T-helper 1 cell treated with Interleukin-12 subunit alpha and Interleukin-12 subunit beta and Interleukin-4 antibody, amounts not matched to agents 30 ng/mL and 1 ng/mL, for 36 hours (primary cell): ENCODE results near the gene SMAD4. TPM values are rescaled to one million over a fixed set of nuclear protein-coding genes. Genes with fewer than 3 reads are reported as not detected.

Source experiments
- intact Hi-C: fragments of 100-400 bp; cut with micrococcal nuclease; formaldehyde crosslinking; loops from one replicate; pipeline ENCODE4 v1.15.1; 2024
- total RNA-seq: library from RNA; stranded (reverse); gene quantifications from 2 replicates; pipeline ENCODE4 v1.2.3, GENCODE V29; 2022

SMAD4 gene
- total RNA-seq, 1 donor from 2014 or later = 90.7 TPM

DNA sequence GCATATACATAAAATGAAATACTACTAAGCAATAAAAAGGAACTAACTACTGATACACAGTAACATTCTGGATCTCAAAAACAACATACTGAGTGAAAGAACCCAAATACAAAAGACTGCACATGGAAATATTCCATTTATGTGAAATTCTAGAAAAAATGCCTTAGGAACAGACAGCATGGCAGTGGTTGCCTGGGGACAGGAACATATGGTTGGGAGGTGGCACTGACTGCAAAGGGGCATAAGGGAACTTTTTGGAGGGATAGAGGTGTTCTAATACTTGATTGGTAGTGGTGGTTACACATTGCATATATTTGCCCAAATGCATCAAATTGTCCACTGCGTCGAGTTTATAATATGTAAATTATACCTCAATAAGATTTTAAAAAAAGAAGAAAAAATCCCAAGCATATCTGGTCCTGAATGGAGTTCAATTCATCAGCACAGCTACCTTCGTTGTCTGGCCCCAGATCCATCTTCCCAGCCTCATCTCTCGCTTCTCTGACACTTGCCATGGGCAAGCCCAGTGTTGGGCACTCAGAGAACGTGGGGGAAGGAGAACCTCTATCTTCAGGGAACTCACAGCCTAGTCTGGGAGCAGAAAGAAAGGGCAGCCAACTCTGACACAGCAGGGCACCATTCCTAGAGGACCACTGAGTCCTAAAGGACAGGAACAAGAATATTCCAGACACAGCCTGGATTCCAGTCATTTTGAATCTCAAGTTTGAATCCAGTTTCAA, 8.6 kb upstream of the SMAD4 start:
- intact Hi-C loops = no loop called here

DNA sequence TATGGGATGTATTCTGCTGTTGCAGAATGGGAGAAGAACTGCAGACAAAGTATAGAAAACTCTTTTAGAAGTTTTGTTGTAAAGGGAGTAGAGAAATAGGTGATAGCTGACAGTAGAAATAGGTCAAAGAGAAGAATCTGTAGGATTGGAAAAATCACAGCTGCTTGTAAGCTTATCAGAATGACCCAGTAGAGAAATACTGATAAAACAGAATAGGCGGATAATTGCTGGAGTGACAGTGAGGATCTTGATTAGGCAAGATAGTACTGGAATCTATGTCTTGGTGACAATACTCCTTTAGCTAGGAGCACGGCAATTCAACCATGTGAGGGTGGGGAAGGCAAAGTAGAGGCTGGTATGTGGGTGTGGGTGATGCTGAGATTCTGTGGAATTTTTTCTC, 4.5 kb upstream of the SMAD4 start:
- intact Hi-C loops = no loop called here

DNA sequence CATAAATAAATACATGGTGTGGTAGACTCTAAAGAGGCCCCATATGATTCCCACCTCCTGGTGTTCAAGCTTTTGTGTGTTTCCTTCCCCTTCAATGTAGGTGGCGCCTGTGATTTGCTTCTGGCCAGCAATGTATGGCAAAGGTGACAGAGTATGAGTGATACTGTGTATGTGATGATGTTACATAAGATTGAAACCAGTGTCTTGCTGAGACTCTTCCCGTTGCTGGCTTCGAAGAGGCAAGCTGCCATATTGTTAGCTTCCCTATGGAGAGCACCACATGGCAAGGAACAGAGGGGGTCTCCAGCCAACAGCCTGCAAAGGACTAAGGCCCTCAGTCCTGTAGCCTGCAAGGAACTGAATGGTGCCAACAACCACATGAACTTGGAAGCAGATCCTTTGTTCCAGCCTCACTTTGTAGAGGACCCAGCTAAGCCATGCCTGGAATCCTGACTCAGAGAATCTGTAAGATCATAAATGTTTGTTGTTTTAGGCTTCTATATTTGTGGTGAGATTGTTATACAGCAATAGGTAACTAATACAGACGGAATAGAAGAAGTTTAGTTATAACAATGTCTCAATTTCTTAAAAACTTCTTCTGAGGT, 1.7 kb upstream of the SMAD4 start:
- intact Hi-C loops = no loop called here

DNA sequence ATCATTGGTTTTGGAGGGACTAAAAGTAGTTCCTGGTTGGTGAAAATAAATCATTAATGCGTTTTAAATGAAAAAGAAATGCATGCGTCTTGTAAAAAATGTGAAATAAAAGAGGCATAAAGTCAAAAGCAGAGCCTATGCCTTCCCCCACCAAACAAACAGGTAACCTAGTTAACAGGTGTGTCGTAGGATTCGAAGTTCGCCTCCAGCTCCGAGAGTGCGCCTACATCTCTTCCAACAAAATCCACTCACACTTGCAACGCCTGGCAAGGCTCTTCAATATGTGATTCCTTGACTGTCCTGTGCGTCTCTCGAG, 677 bp upstream of the SMAD4 start:
- intact Hi-C loops = no loop called here

DNA sequence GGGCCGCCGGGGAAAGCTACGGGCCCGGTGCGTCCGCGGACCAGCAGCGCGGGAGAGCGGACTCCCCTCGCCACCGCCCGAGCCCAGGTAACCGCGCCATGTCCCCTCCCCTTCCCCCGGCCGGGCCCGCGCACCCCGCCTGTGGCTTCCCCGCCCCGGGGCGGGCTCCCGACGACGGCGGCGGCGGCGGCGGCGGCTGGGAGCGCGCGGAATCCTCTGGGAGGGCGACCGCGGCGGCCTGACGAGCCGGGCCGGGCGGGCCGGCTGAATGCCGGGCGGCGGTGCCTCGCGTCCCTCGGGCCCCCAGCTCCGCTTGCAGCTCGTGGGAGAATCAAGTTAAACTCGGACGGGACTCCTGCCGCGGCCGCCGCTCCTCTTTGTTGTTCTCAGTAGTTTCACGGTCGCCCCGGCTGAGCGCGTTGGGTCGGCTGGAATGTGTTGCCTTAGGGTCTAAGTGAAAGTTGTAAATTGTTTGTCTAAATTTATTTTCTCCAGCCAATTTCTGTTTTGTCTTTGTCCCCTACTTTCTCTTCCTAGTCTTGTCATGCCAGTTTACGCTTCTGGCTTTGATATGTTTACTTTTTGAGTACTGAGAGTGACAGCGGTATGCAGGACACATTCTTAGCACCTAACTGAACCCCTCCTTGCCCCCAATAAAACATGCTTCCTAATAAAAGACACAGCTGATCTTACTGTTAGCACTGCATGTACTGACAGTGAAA, 685 bp downstream of the SMAD4 start:
- intact Hi-C loops = loop anchor here (1.0 to 5.0 kb wide), 10 partner anchors 21 to 1540 kb away; partner anchors contain the start of genes ACAA2, CXXC1, ELAC1 and MEX3C

DNA sequence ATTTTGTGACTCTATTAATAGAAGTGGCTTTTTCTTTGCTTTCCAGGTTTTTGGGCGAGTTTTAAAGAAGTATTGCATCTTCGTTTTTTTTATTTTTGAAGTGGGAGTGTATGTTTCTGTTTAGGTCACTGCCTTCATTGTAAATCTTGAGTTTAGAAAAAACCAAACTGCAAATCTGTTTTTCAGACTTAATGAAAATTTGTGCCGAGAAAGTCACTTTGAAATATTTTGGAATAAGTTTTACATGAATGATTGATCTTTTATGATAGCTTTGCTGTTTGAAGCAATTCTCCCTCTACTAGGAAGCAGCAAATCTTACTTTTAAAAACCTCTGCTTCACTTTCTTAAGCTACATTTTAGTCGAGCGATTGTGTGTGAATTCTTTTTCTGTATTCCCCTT, 2.2 kb downstream of the SMAD4 start:
- intact Hi-C loops = loop anchor here (5.0 kb wide), 1 partner anchor 1220 kb away; the partner anchor contains the start of gene ACAA2

DNA sequence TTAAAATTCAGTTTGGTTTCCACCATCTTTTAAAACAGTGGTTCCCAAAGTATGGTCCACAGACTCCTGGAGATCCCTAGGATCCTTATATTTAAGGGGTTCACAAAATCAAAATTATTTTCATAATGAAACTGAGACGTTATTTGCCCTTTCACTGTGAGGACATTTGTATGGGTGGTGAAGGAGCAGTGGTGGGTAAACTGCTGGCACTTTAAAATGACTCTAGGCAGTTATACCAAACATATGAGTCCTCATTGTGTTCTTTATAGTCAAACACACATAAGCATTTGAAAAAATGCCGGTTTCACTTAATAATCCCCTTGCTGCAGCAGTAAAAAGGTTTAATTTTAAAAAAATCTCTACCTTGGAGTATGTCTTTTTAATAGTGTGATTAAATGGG, 7.2 kb downstream of the SMAD4 start:
- intact Hi-C loops = no loop called here

DNA sequence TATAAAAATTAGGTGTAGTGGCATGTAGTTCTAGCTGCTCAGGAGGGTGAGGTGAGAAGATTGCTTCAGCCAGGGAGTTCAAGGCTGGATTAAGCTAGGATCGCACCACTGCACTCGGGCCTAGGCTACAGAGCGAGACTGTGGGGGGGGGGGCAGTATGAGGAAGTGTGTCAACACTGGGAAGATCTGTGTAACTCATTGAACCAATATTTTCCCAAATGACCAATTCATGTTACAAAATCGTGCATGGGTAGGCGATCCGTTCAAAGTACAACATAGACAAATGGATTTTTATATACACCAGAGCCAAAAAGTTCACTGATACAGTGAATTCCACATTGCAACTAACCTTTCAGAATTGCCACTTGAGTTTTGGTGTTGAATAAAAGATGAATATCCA, 8.1 kb downstream of the SMAD4 start:
- intact Hi-C loops = no loop called here

DNA sequence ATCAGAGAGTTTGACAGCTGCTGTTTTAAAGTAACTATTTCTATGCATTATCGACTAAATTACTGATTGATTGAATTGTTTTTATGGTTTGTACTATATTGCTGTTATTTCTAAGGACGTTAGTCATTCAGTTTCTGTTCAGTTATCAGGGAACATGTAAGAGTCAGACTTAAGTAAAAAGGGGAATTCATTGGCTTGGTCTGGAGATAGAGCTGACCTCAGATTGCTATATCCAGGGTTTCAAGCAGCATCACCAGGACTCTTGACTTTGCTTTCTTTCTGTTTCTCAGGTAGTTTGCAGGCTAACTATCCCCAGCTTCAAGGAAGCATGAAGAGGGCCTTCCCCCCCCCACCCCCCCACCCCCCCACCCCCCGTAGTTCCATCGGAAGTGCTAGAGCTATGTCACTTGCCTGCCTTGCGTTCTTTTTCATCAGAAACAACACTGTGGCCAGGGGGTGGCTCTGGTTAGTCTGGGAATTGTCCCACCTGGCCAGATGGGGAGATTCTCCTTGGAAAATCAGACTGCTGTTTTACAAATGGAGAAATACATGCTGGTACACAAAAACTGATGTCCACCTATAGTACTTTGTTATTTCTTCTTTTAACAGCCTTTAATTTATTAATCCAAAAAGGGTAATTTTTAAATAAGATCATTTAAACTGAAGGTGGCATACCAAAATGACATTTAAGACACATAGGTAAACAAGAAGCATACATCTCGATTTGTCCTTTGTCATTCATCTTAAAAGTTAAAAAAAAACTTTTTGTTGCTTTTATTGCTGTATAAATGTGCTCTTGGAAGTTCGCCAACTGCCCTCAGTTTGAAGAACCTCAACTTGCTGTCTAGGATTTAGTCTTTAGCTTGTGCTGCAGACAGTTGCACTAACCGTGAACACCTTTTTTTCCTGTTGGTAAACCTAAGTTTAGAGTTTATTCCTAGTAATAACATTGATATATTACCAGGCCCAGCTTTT, 9.4 kb downstream of the SMAD4 start:
- intact Hi-C loops = no loop called here

DNA sequence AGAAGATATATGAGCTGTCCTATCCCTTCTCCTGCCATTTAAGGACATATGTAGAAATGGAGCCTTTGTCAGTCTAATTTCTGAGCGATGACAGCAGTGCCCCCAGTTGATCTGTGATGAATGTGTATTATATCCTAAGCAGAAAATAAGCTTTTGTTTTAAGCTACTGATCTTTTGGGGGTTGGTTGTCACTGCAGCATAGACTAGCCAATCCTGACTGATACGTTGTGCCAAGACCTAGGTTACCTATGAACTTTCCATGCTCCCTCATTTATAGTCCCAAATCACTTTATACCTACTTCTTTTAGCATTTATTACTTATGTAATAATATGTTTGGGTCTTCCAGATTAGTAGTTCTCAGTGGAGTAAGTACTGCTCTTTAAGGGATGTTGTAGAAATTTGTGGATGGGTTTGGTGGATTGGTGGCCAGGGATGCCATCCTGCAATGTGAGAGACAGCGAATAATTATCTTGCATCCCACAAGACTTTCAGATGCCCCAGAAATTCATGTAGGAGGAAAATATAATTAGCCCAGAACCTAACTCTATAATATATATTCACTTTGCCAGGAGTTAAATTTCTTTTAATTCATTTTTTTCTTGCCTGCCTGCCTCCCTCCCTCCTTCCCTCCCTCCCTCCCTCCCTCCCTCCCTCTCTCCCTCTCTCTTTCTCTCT, 11.8 kb downstream of the SMAD4 start:
- intact Hi-C loops = no loop called here

DNA sequence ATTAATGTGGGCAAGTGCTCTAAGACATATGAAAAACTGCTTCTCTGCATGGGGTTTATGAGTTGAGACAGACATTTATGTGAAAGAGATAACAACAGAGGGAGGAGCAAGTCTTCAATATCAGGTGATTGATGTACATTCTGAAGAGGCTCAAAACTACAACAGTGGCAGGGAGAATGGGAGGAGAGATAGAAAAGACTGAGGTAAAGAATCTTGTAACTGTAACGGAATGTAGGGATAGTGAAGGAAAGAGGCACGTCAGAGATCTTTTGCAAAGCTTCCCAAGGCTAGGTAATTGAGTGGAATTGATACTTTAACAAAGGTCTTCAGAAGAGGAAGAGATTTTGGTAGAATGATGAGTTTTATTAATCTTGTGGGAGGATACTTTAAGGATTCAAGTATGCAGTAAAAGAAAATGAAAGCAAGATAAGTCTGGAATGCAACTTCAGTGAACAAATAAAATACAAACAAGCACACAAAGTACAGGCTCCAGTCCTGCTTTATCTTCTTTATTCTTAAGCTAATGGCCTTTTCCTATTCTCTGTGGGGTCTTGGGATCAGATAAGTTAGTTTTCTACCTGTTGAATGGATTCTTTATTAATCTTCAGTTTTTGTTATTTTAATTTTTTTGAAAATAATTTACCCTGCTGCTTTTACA, 15.0 kb downstream of the SMAD4 start:
- intact Hi-C loops = no loop called here

DNA sequence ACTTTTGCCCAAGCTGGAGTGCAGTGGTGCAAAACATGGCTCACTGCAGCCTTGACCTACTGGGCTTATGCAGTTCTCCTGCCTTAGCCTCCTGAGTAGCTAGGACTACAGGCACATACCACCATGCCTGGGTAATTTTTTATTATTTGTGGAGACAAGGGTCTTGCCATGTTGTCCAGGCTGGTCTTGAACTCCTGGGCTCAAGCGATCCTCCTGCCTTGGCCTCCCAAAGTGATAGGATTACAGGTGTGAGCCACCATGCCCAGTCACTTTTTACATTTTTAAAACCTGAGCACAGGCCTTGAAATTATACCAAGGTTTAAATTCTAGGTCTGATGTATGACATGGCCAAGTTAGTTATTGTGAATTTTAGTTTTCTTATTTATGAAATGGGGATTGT, 18.2 kb downstream of the SMAD4 start:
- intact Hi-C loops = no loop called here

DNA sequence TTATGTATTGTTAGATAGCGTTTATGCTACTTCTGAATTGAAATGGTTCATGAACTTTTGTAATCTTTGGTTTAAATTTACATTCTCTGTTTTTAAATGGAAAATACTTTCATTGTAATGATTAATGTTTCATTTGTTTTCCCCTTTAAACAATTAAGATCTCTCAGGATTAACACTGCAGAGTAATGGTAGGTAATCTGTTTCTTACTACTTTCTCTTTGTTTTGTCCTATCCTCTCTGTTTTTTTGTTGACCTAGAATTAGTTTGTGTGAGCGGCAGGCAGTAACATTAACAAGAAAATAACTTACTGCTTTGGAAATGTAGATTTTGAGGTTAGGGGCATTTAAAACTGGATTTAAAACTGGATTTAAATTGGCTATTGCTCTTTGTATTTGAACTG, 19.1 kb downstream of the SMAD4 start:
- intact Hi-C loops = no loop called here

DNA sequence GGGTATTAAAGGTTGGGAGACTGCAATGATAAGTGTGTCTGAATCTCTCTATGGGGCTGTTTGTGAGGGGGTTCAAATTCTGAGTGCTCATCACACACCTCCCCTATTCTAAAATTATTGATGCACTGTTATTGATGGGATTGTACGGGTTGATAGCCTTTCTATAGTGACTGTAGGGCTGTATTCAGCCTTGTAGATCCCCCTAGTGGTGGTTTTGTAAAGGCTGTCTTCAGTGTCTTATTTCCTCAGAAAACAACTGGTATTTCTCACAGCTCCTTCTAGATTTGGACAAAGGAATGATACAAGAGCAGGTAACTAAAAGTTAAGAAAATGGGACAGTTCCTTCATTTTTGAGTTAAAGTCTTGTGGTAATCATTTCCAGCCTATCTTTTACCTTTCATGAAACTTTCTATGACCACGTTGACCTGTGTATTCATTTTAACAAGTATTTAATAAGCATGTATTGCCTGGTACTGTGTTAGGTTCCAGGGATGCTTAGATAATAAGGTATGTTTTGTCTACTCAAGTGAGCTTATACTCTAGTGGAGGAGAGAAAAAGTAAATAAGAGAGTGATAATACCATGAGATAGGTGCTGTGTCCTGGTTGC, 21.2 kb downstream of the SMAD4 start:
- intact Hi-C loops = loop anchor here (1.0 to 5.0 kb wide), 6 partner anchors 20 to 1559 kb away; partner anchors contain the start of genes ELAC1, MEX3C, MRO and RPL17

DNA sequence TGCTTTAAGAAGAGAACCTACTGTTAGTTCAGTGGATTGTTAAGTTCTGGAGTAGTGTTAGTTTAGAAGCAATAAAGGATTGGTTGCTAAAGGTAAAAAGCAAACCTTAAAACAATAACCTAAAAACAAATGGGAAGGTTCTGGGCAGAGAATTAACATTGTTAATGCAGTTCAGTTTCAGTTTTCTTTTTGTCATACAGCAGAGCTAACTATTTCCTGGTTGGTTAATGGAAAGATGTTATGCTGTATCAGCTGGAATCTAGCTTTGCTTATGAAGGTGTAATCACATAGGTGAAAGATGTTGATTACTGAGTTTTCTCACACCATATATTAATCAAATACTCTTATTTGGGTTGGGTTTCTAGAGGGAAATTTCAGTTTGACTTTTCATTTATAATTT, 23.8 kb downstream of the SMAD4 start:
- intact Hi-C loops = loop anchor here (1.0 to 5.0 kb wide), 4 partner anchors 118 to 1562 kb away; partner anchors contain the start of genes MEX3C and RPL17

DNA sequence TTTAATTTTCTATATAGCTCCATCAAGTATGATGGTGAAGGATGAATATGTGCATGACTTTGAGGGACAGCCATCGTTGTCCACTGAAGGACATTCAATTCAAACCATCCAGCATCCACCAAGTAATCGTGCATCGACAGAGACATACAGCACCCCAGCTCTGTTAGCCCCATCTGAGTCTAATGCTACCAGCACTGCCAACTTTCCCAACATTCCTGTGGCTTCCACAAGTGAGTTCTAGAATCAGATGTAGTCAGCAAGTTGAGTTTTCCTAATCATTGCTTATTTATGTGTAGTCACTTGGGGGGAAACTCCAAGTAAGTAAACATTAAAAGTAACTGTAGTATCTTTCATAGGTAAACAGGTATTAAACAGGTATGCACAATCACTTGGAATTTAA, 24.8 kb downstream of the SMAD4 start:
- intact Hi-C loops = loop anchor here (5.0 kb wide), 3 partner anchors 118 to 1562 kb away; partner anchors contain the start of genes MEX3C and RPL17

DNA sequence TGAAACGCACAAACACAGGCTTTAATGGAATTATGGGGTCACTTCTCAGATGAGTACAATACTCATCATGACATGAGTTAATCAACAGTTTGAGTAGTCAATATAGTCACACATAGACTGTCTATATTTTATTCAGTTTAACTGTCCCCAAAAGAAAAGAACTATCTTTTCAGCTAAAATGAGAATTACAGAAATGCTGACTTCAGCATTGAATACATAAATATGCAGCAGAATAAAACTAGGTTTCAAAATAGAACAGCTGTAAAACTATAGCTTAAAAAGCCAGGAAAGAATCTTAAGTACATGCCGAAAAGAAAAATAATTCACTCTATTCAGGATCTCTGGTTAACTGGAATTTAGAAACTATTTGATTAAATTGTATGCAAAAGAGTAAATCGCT, 30.0 kb downstream of the SMAD4 start:
- intact Hi-C loops = no loop called here

DNA sequence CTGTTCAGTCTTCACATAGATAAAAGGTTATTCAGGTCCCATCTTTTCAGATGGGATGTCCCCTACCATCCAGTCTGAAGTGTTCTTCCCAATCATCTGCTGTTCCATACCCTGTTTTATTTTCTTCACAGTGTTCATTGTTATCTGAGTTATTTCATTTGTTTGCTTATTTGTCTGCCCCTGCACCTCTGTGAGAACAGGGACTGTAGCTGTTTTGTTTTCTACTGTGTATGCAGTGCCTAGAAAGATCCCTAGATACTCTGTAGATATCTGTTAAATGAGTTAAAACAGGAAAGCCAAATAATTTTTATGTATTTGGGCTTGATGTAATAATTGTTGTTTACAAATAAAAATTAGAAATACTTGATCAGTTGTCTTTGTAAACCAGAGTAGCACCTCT, 34.2 kb downstream of the SMAD4 start:
- intact Hi-C loops = no loop called here

DNA sequence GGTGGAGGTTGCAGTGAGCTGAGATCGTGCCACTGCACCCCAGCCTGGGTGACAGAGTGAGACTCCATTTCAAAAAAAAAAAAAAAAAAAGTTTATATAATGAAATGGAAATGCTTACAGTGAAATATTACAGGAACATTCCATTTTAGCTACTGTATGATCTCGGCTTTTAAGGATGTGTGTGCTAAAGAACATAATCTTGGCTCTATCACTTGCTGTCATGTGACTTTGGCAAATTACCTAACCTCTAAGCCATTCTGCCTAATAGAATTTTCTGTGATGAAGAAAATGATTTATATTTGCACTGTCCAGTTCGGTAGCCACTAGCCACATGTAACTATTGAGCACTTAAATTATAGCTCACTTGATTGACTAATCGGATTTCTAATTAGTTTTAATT, 36.3 kb downstream of the SMAD4 start:
- intact Hi-C loops = no loop called here

DNA sequence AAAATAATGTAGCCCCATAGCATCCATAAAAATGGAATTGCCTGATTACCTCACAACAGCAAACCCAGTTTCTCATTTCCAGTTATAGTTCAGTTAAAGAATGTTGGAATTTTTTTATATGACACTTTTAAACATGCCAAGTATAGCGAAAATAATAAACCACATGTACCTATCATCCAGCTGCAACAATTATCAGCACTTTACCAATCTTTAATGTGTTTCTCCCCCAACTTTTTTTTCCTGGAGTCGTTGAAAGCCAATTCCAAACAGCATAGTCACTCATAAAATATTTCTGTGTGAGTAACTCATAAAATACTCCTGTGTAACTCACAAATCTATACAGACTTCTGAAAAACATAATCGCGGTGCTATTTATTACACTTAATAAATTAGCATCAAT, 38.1 kb downstream of the SMAD4 start:
- intact Hi-C loops = no loop called here
